Stromal cell of bone marrow (primary cell): ENCODE measurements around the gene CPB1.
A peak's percentile ranks its signal among the peaks of the same experiment; 100 is the strongest.

Source experiments
- DNase-seq: peaks from one replicate; pipeline ENCODE4 v3.0.0-alpha.2; 2012; ENCODE audit warnings: low read depth

CPB1 gene

DNA sequence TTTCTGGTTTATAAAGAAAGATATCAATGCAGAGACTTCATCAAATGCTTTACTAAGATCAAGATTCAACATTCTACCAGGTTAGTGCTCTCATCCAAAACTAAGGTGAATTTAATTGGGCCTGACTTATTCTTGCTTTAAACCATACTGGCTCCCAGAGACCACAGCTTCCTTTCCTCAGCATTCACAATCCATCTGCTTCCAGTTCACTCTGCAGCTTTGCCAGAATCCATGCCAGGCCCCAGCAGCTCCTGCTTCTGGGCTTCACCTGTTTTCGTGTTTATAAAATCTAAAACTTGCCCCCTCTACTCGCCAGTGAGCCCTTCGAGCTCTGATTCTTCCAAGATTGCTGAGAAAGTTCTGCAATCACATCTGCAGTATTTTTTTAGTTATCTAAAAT is 2.3 kb downstream of the CPB1 start:
- DNase-seq, result no peak

DNA sequence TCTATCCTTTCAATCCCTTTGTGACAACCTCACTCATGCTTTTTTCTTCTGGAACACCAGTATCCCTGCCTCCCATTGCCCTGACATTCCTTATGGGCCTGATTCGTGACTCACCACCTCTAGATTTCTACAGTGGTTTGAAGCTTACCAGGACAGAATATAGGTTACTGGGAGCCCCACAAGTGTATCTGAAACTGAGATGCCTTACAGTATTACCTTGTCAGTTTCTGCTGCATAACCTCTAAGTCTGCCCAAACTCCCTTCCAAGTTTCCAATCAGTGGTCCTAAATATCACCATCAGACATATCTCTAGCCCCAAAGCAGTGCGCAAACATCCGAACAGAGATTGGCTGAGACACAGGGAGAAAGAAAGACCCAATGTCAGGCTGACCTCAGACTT is 5.6 kb downstream of the CPB1 start:
- no peak for DNase-seq

DNA sequence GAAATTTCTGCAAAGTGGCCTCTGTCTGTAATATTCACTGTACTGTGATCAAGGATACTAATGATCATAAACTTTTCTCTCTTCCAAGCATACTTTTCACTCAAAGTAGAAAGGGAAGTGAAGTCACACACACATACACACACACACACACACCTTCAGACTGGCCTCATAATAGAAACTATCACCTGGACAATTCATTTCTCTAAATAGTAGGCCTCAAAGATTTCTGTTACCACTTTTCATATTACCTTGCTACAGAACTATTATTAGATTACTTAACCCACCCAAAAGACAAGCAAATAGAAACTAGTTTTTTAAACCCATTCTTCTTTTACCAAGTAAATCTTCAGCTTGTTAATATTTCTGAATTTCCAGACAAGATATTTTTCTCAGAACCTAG is 12.2 kb downstream of the CPB1 start:
- no peak for DNase-seq

DNA sequence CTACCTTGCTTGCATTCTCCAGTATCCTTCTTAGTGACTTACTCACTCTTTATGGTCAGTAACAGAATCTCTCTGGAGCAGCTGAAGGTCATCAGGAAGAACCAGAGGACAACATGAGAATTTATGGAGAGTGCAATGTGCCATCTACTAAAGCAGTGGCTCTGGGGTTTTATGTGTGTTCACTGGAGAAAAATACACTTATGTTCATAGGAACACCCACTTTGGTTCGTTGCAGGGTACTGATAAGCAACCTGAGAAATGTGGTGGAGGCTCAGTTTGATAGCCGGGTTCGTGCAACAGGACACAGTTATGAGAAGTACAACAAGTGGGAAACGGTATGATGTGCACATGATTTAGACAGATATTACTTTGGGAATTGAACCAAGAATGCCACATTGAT is 12.8 kb downstream of the CPB1 start:
- no peak for DNase-seq

- no peak for DNase-seq
Observed at GRCh38 chr3:148845756-148846395, 18.3 kb downstream of the CPB1 start.

GRCh38 chr3:148847351-148847750 is 19.7 kb downstream of the CPB1 start:
- peak; percentile 53 for DNase-seq

- DNase-seq, result no peak
Observed at GRCh38 chr3:148848410-148848809, 20.8 kb downstream of the CPB1 start.

DNA sequence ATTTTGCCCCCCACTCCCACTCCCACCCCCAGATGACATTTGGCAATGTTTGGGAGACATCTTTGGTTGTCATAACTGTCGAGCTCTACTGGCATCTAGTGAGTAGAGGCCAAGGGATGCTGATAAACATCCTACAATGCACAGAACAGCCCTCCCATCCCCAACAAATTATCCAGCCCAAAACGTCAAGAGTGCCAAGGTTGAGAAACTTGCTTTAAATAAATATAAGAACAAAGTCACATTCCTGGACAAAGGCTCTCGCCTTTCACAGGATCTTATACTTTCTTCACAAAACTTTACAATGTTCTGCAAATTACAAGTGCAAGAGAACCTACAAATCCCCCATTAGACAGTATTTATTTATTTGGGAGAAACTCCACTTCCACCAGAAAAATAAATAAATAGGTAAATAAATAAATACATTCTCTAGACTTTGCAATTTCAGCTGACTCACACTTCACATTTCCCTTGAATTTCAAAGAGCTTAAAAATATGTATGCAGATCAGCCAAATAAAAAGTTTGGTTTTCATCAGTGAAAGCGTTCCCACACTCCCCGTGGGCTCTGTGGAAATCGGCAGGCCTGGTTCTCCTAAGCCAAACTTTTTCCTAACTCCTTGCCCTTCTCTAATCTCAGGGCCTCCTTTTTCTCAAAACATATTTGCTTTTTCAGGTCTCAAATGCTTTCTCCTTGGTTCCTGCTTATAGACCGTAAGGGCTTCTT is 24.8 kb downstream of the CPB1 start:
- DNase-seq, result no peak

- no peak for DNase-seq
Observed at GRCh38 chr3:148853076-148853475, 25.5 kb downstream of the CPB1 start.

- DNase-seq, result no peak
Observed at GRCh38 chr3:148854061-148854460, 26.4 kb downstream of the CPB1 start.

GRCh38 chr3:148856384-148856783 is 28.8 kb downstream of the CPB1 start:
- DNase-seq, result peak; percentile 22

DNA sequence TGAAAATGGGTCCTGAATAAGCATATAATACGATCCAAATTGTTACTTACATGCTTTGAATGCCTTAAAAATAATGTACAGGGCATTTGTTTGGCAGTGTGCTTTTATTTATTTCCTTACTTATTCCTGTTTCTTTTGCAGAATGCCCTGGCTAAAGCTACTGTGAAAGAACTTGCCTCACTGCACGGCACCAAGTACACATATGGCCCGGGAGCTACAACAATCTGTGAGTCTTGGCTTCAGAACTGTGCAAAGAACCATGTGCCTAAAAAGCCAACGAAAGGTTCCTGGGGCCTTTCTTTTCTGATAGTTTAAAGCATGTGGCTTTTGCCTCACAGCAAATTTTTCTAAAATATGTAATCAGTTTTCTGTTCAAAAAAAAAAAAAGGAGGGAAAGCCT is 29.7 kb downstream of the CPB1 start:
- no peak for DNase-seq

DNA sequence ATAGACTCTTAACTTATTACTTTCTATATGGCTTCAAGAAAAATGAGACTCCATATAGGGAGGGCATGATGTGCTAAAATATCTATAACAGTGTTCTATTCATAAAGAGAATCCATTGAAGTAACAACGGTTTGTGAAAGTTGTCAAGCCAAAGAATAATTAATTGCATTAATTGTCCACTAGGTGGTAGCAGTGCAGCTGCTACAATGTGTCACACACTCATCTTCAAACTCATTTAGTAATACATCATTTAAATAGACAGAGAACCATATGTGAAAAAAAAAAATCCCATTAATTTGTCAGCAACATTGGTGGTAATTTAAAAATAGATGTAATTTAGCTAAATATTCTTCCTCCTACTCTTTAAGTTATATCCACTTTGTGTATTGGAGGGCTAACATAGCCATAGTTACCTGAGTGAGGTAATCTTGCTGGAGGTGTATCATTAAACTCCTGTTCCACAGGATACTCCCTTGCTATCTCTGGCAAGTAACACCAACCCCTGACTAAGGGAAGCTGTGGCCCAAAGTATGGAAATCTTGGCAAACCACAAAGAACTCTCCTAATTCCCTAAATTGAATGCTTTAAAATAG is 33.8 kb downstream of the CPB1 start:
- DNase-seq, result no peak

GRCh38 chr3:148863297-148863696 is 35.7 kb downstream of the CPB1 start:
- no peak for DNase-seq

- no peak for DNase-seq
Observed at GRCh38 chr3:148863814-148864213, 36.2 kb downstream of the CPB1 start.

DNA sequence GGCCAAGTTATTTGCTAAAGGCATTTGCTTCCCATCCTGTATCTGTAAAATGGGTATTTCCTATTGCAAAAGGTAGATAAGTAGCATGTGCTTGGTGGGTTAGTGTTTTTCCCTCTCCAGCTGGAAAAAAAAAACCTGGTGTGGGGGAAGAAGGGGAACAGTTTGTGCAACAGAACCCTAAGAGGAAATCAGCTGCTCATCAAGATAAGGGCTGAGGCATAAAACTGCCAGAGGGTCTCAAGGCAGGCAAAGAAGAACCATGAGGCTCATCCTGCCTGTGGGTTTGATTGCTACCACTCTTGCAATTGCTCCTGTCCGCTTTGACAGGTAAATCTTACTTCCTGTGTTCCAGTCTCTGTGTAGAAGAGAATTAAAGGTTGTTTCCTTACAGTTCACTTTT is 37.4 kb downstream of the CPB1 start, which contains the start of gene CPA3:
TSS of gene CPA3 (plus strand) at position 248 of the 400 bp plus-strand sequence. CDS start at position 260, 12 bp downstream.
- DNase-seq, result no peak

DNA sequence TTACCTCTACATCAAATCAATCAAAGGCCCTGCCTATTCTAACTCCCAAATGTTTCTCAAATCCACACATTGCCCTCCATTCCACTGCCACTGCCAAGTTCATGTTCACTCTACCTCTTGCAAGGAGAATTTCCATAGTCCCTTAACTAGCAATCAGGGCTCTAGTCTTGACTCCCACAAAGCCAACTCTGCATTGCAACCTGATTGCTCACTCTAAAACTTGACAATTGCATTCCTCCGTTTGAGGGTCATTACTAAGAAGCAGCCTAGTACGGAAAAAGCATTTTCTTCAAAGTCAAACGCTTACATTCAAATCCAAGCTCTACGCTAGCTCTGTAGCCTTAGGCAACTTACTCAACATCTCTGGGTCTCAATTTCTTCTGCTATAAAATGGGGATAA is 38.6 kb downstream of the CPB1 start:
- no peak for DNase-seq

- DNase-seq, result no peak
Observed at GRCh38 chr3:148873270-148873927, 45.8 kb downstream of the CPB1 start.

DNA sequence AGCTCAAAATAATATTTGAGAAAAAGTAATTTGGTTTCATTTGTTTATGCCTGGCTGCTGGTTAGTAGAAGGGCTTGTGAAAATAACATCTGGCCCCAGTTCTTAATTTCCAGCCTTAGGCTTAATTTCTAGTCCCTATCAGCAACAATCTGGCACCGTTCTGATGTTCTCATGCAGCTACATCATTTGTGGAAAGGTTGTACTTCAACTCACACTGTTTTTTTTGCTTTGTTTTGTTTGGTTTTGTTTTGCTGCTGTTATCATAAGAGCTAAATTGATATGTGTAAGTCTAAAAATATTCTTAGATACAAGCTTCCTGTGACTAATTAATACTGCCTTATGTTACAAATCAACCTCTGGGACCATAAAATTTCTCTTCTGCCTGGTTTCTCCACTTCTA is 46.4 kb downstream of the CPB1 start:
- no peak for DNase-seq

DNA sequence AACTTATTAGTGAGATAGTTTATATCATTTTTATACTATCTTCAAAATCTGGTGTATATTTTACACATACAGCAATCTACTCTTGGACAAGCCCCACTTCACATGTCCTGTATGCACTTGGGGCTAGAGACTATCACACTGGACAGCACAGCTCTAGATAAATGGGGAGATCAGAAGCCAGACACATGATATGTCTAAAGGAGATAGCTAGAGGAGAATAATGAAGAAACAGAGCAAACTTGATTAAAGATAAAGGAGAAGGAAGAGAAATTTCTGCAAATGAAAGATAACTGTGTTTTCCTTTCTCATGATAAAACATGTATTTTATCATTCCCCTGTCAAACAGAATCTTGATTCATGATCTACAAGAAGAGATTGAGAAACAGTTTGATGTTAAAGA is 50.5 kb downstream of the CPB1 start:
- DNase-seq, result no peak

- no peak for DNase-seq
Observed at GRCh38 chr3:148879256-148879655, 51.6 kb downstream of the CPB1 start.

DNA sequence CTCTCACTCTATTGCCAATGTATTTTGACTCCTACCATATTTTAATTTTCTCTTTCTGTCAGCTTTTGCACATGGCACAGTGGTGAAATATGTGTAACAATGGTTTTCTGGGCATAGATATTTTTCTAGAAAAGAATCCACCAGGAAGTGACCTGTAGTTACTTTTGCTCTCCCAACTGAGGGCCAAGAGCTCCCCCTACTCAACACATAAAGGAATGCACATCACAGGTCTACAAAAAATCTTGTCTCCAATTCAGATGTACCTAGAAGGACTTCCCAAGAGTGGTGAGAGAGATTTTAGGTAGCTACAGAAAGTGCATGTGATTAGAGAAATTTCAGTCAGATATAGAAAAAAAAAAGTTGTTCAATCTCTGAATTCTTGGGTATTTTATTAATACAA is 53.1 kb downstream of the CPB1 start:
- DNase-seq, result no peak

GRCh38 chr3:148881286-148881685 is 53.7 kb downstream of the CPB1 start:
- DNase-seq, result no peak
